Neural progenitor cell (in vitro differentiated cells): ENCODE results near the gene NAGA. TPM values are rescaled to one million over a fixed set of nuclear protein-coding genes. Genes with fewer than 3 reads are reported as not detected.
A peak's percentile ranks its signal among the peaks of the same experiment; 100 is the strongest.
"Not testable (repeated sequence)": the region's sequence is repeated elsewhere in the genome, so short reads cannot be mapped to it uniquely, and the experiment has no call there.

Experiments
- DNase-seq: peaks from one replicate; pipeline ENCODE4 v3.0.0-alpha.2; 2016; ENCODE audit warnings: low spot score
- H2AFZ ChIP-seq: fragments of 200-600 bp; sonication (generic); replicated peaks from 2 replicates; pipeline ENCODE4 v1.6.1; 2016; ENCODE audit warnings: antibody characterized with exemption
- H3F3A ChIP-seq: fragments of 200-600 bp; sonication (generic); 2 replicates; pipeline ENCODE4 v1.6.1; 2016; ENCODE audit warnings: antibody characterized with exemption, low read depth
- H3K27ac ChIP-seq: fragments of 200-600 bp; sonication (generic); 2 replicates; pipeline ENCODE4 v1.5.1; 2016; ENCODE audit warnings: mild to moderate bottlenecking
- H3K27me3 ChIP-seq: fragments of 200-600 bp; sonication (generic); 2 replicates; pipeline ENCODE4 v1.6.1; 2016; ENCODE audit warnings: mild to moderate bottlenecking, moderate library complexity
- H3K36me3 ChIP-seq: fragments of 200-600 bp; sonication (generic); 2 replicates; pipeline ENCODE4 v1.5.1; 2016
- H3K4me1 ChIP-seq: fragments of 200-600 bp; sonication (generic); 2 replicates; pipeline ENCODE4 v1.6.1; 2016; ENCODE audit warnings: mixed run types
- H3K4me2 ChIP-seq: fragments of 200-600 bp; sonication (generic); 2 replicates; pipeline ENCODE4 v1.6.1; 2016
- H3K4me3 ChIP-seq: fragments of 200-600 bp; sonication (generic); 2 replicates; pipeline ENCODE4 v1.5.1; 2016
- H3K79me2 ChIP-seq: fragments of 200-600 bp; sonication (generic); 2 replicates; pipeline ENCODE4 v1.6.1; 2016; ENCODE audit warnings: low read depth
- H3K9ac ChIP-seq: fragments of 200-600 bp; sonication (generic); 2 replicates; pipeline ENCODE4 v1.6.1; 2016
- H3K9me3 ChIP-seq: fragments of 200-600 bp; sonication (generic); 2 replicates; pipeline ENCODE4 v1.5.1; 2016; ENCODE audit warnings: low read depth
- H4K20me1 ChIP-seq: fragments of 200-600 bp; sonication (generic); 2 replicates; pipeline ENCODE4 v1.6.1; 2016; ENCODE audit warnings: low read depth
- H3K27ac Mint-ChIP-seq: 3 replicates; pipeline ENCODE4 v1.8.0; 2021; ENCODE audit warnings: mixed read lengths
- H3K27me3 Mint-ChIP-seq: 2 replicates; pipeline ENCODE4 v1.8.0; 2022; ENCODE audit warnings: low read depth, mild to moderate bottlenecking, inconsistent platforms, moderate library complexity, mixed read lengths; ENCODE audit not compliant: insufficient read depth
- H3K36me3 Mint-ChIP-seq: 3 replicates; pipeline ENCODE4 v1.8.0; 2021; ENCODE audit warnings: mixed read lengths
- H3K4me1 Mint-ChIP-seq: 3 replicates; pipeline ENCODE4 v1.8.0; 2021; ENCODE audit warnings: mixed read lengths
- H3K4me3 Mint-ChIP-seq: 3 replicates; pipeline ENCODE4 v1.8.0; 2021; ENCODE audit warnings: mild to moderate bottlenecking, moderate library complexity, mixed read lengths
- H3K9me3 Mint-ChIP-seq: 3 replicates; pipeline ENCODE4 v1.8.0; 2020; ENCODE audit warnings: mixed read lengths
- CTCF ChIP-seq: fragments of 200-600 bp; sonication (generic); IDR thresholded peaks from 2 replicates; pipeline ENCODE4 v1.5.1; 2017; ENCODE audit warnings: antibody characterized with exemption, mild to moderate bottlenecking
- EZH2 ChIP-seq: fragments of 200-600 bp; sonication (generic); IDR thresholded peaks from 2 replicates; pipeline ENCODE4 v1.6.1; 2017; ENCODE audit warnings: antibody characterized with exemption, mild to moderate bottlenecking, moderate library complexity
- EZH2phosphoT487 ChIP-seq: fragments of 200-600 bp; sonication (generic); IDR thresholded peaks from 2 replicates; pipeline ENCODE4 v1.6.1; 2017; ENCODE audit warnings: antibody characterized with exemption
- total RNA-seq: library from RNA; depleted of rRNA; stranded (reverse); fragments of >200 nt; gene quantifications from 2 replicates; pipeline ENCODE4 v1.2.3, GENCODE V29; 2015; ENCODE audit warnings: low replicate concordance

Gene NAGA
- total RNA-seq, 1 donor from 2014 or later, result 14.9 TPM

- no peak overlapping the region for H3K4me2 ChIP-seq
- no peak overlapping the region for H3K27ac ChIP-seq
- DNase-seq, result peak; percentile 82
- H3K9me3 Mint-ChIP-seq, result peaks cover 25% of the 10 kb centered on the region
- no peak overlapping the region for H3K4me3 ChIP-seq
- TF ChIP-seq EZH2phosphoT487 (no peak), EZH2 (no peak), CTCF (peak; percentile 71)
- H2AFZ ChIP-seq, result no peak overlapping the region
- H3K36me3 ChIP-seq, result no peaks in the 10 kb centered on the region
- no peak overlapping the region for H3K4me3 Mint-ChIP-seq
- H3K4me1 Mint-ChIP-seq, result peaks cover 11% of the 10 kb centered on the region
- H3F3A ChIP-seq, result peaks cover 4% of the 10 kb centered on the region
- no peaks in the 10 kb centered on the region for H3K79me2 ChIP-seq
- no peak overlapping the region for H3K9ac ChIP-seq
- H3K36me3 Mint-ChIP-seq, result peaks cover 12% of the 10 kb centered on the region
- H3K27me3 Mint-ChIP-seq, result peaks cover 2% of the 10 kb centered on the region
- no peak overlapping the region for H3K27ac Mint-ChIP-seq
- H4K20me1 ChIP-seq, result no peaks in the 10 kb centered on the region
- H3K4me1 ChIP-seq, result peaks cover 15% of the 10 kb centered on the region
- H3K27me3 ChIP-seq, result peaks cover 13% of the 10 kb centered on the region
- no peaks in the 10 kb centered on the region for H3K9me3 ChIP-seq
Measured at GRCh38 chr22:42114721-42115120, 44.1 kb upstream of the NAGA start.

- Mint-ChIP-seq H3K36me3 (peaks cover 12% of the 10 kb centered on the region), H3K9me3 (peaks cover 26% of the 10 kb centered on the region)
- Histone ChIP-seq H3K4me1 (peaks cover 15% of the 10 kb centered on the region), H3K27me3 (peaks cover 19% of the 10 kb centered on the region), H3K4me2 (peak overlapping the region; percentile 32)
- not testable (repeated sequence) for H3K27ac Mint-ChIP-seq, H3K4me3 ChIP-seq, H3F3A ChIP-seq, H3K4me3 Mint-ChIP-seq, H4K20me1 ChIP-seq, H3K9ac ChIP-seq, H3K79me2 ChIP-seq, H3K36me3 ChIP-seq, H3K9me3 ChIP-seq, H3K27me3 Mint-ChIP-seq, H3K27ac ChIP-seq, H3K4me1 Mint-ChIP-seq, H2AFZ ChIP-seq
- TF ChIP-seq CTCF, result peak; percentile 38
- peak; percentile 57 for DNase-seq
Measured at GRCh38 chr22:42112793-42113192, 42.2 kb upstream of the NAGA start.

- Histone ChIP-seq H3K4me3 (no peak overlapping the region), H3K27ac (no peak overlapping the region), H2AFZ (no peak overlapping the region), H3K4me1 (peaks cover 15% of the 10 kb centered on the region), H3K79me2 (no peaks in the 10 kb centered on the region), H4K20me1 (no peaks in the 10 kb centered on the region), H3K9ac (no peak overlapping the region), H3K4me2 (no peak overlapping the region), H3K36me3 (no peaks in the 10 kb centered on the region), H3K9me3 (no peaks in the 10 kb centered on the region), H3K27me3 (peaks cover 19% of the 10 kb centered on the region), H3F3A (peaks cover 4% of the 10 kb centered on the region)
- Mint-ChIP-seq H3K4me3 (no peak overlapping the region), H3K9me3 (peaks cover 26% of the 10 kb centered on the region), H3K4me1 (peaks cover 10% of the 10 kb centered on the region), H3K27me3 (peaks cover 2% of the 10 kb centered on the region), H3K36me3 (peaks cover 12% of the 10 kb centered on the region), H3K27ac (no peak overlapping the region)
- DNase-seq, result no peak
- TF ChIP-seq EZH2phosphoT487, result no peak
- peak; percentile 11 for TF ChIP-seq CTCF
- TF ChIP-seq EZH2, result no peak
Measured at GRCh38 chr22:42111798-42112197, 41.2 kb upstream of the NAGA start.

GRCh38 chr22:42108848-42109247, 38.2 kb upstream of the NAGA start:
- peaks cover 14% of the 10 kb centered on the region for H3K9me3 Mint-ChIP-seq
- DNase-seq, result no peak

More at GRCh38 chr22:42108848-42109247, 38.2 kb upstream of the NAGA start:
- H3K79me2 ChIP-seq, result no peaks in the 10 kb centered on the region
- TF ChIP-seq EZH2 (no peak), CTCF (no peak), EZH2phosphoT487 (no peak)
- no peaks in the 10 kb centered on the region for H3K9me3 ChIP-seq
- H3K27ac Mint-ChIP-seq, result no peak overlapping the region
- H3K4me3 Mint-ChIP-seq, result no peak overlapping the region
- peaks cover 10% of the 10 kb centered on the region for H3K4me1 Mint-ChIP-seq
- no peaks in the 10 kb centered on the region for H4K20me1 ChIP-seq
- H3K27ac ChIP-seq, result no peak overlapping the region
- no peak overlapping the region for H3K4me3 ChIP-seq
- no peaks in the 10 kb centered on the region for H3K27me3 Mint-ChIP-seq
- peaks cover under 1% of the 10 kb centered on the region for H3F3A ChIP-seq
- peaks cover 12% of the 10 kb centered on the region for H3K4me1 ChIP-seq
- H3K27me3 ChIP-seq, result peaks cover 6% of the 10 kb centered on the region
- no peak overlapping the region for H3K9ac ChIP-seq
- peaks cover 6% of the 10 kb centered on the region for H3K36me3 Mint-ChIP-seq
- no peak overlapping the region for H3K4me2 ChIP-seq
- no peak overlapping the region for H2AFZ ChIP-seq
- no peaks in the 10 kb centered on the region for H3K36me3 ChIP-seq
